HG02884 (cell line): Measurements from ENCODE around the gene HPS6.
"Not testable (repeated sequence)": the region's sequence is repeated elsewhere in the genome, so short reads cannot be mapped to it uniquely, and the experiment has no call there.

Source experiments
- ATAC-seq: cut with Tn5 transposase; IDR thresholded peaks from one replicate; pipeline ENCODE4 v1.9.1; 2021; ENCODE audit warnings: mild to moderate bottlenecking, moderate library complexity; ENCODE audit not compliant: unreplicated experiment

Gene HPS6

GRCh38 chr10:102064868-102065560 is at the start of gene HPS6:
Gene HPS6, plus strand, starts transcription at chr10:102065349. Its CDS starts 126 bp downstream, at chr10:102065475.
- ATAC-seq: peak; percentile 89

- ATAC-seq: no peak
Measured at GRCh38 chr10:102016416-102016815, 48.7 kb upstream of the HPS6 start.

GRCh38 chr10:102017295-102017694 is 47.9 kb upstream of the HPS6 start:
- no peak for ATAC-seq

- ATAC-seq: no peak
Measured at GRCh38 chr10:102020938-102021337, 44.2 kb upstream of the HPS6 start.

GRCh38 chr10:102024799-102025198 is 40.4 kb upstream of the HPS6 start:
- no peak for ATAC-seq

- no peak for ATAC-seq
Measured at GRCh38 chr10:102027261-102027660, 37.9 kb upstream of the HPS6 start.

GRCh38 chr10:102033787-102034186 is 31.4 kb upstream of the HPS6 start:
- ATAC-seq: no peak

- not testable (repeated sequence) for ATAC-seq
Measured at GRCh38 chr10:102035807-102036206, 29.3 kb upstream of the HPS6 start.

- no peak for ATAC-seq
Measured at GRCh38 chr10:102038410-102038809, 26.7 kb upstream of the HPS6 start.

- no peak for ATAC-seq
Measured at GRCh38 chr10:102040305-102041050, 24.7 kb upstream of the HPS6 start.

- ATAC-seq: no peak
Measured at GRCh38 chr10:102045292-102045691, 19.9 kb upstream of the HPS6 start.

GRCh38 chr10:102046095-102046494 is 19.1 kb upstream of the HPS6 start:
- no peak for ATAC-seq

GRCh38 chr10:102054881-102055646 is 10.1 kb upstream of the HPS6 start:
- not testable (repeated sequence) for ATAC-seq

- ATAC-seq: peak; percentile 92
Measured at GRCh38 chr10:102055647-102056419, 9.3 kb upstream of the HPS6 start, which contains the start of gene ARMH3. Gene ARMH3, minus strand, starts transcription at chr10:102056173. Its CDS starts 16,059 bp downstream, at chr10:102040114.

- ATAC-seq: no peak
Measured at GRCh38 chr10:102059987-102060386, 5.2 kb upstream of the HPS6 start.

GRCh38 chr10:102064503-102064867 is 664 bp upstream of the HPS6 start:
- ATAC-seq: no peak

GRCh38 chr10:102065561-102066398 is 631 bp downstream of the HPS6 start:
- ATAC-seq: peak; percentile 30

GRCh38 chr10:102066399-102067088 is 1.4 kb downstream of the HPS6 start:
- ATAC-seq: no peak
